ENCODE measurements around the gene SMAD2. TPM values are rescaled to one million over a fixed set of nuclear protein-coding genes. Genes with fewer than 3 reads are reported as not detected.

Gene SMAD2
- total and polyA plus RNA-seq, 2 of the 8 experiments (the other 6 are each of a cell fraction or from before 2014, with no cell fraction given): 28.4 to 124 TPM

DNA sequence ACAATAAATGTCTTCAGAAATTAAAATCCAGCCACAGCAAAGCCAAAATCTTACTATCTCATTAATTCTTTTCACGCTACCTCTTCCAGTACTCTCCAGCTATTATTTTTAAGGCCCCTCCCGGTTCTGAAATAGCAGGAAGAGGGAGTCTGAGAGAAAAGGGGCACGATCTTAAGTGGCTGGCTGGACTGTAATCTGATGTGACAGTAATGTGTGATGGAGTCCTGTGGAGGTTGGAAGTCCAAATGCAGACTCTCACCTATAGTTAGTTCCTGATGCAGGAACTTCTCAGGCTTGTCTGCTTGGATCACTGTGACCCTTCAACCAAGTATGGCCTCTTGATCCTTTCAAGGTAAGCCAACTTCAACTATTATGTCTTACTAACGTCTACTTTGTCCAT lies 43.2 kb downstream of the SMAD2 start:
- DNase-seq (ENCODE audit: low read depth in 1 of 2, low spot score in 2 of 2) (no peak), FAIRE-seq (no peak)
- no peaks in the 10 kb centered on the region for H3K27me3 ChIP-seq (replicated peaks in 1 of 4; ENCODE audit: control insufficient read depth in 3 of 4, extremely low read depth in 1 of 4, insufficient read depth in 3 of 4, low read length in 3 of 4)
- H4K5ac ChIP-seq (ENCODE audit: insufficient read length, low read depth, low read length): no peak overlapping the region
- H3K9me3 ChIP-seq (ENCODE audit: insufficient read depth in 2 of 2, low read depth in 1 of 2, low read length in 1 of 2): no peaks in the 10 kb centered on the region
- no peak overlapping the region for H2AK5ac ChIP-seq (ENCODE audit: low read depth, low read length)
- peaks cover 2% of the 10 kb centered on the region; the same call in 1 of the 2 replicates for H3K23me2 ChIP-seq (ENCODE audit: low read depth, low read length)
- TF ChIP-seq, protein P1, sequence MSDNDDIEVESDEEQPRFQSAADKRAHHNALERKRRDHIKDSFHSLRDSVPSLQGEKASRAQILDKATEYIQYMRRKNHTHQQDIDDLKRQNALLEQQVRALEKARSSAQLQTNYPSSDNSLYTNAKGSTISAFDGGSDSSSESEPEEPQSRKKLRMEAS (IDR thresholded peaks at IDR 0.05): no peak
- no peak for TF ChIP-seq BACH1 (IDR thresholded peaks at IDR 0.05; ENCODE audit: low read length)
- TF ChIP-seq EZH2 (IDR thresholded peaks at IDR 0.05; ENCODE audit: low read depth, low read length, severe bottlenecking): no peak
- no peak for TF ChIP-seq KDM4A (IDR thresholded peaks at IDR 0.05; ENCODE audit: low read depth, low read length, severe bottlenecking)
- TF ChIP-seq CHD2 (IDR thresholded peaks at IDR 0.05; ENCODE audit: low read length): no peak
- TF ChIP-seq SIN3A (conservative IDR thresholded peaks at IDR 0.05 in 1 of 2, IDR thresholded peaks at IDR 0.05 in 1 of 2; ENCODE audit: low read depth in 1 of 2, low read length in 2 of 2): no peak
- H3K56ac ChIP-seq (replicated peaks; ENCODE audit: insufficient read length, low read depth, low read length): no peak overlapping the region
- no peak overlapping the region for H3K23ac ChIP-seq (ENCODE audit: insufficient read length)
- no peak overlapping the region for H2BK12ac ChIP-seq (ENCODE audit: low read depth, low read length)
- no peak overlapping the region for H3K4me3 ChIP-seq (ENCODE audit: extremely low read depth in 1 of 4, insufficient read depth in 2 of 4, low read depth in 3 of 4, low read length in 4 of 4)
- no peak overlapping the region for H3K9ac ChIP-seq (replicated peaks in 1 of 4; ENCODE audit: extremely low read depth in 1 of 4, low read depth in 3 of 4, low read length in 3 of 4)
- H4K91ac ChIP-seq (replicated peaks; ENCODE audit: insufficient read length, low read length): no peak overlapping the region
- H4K8ac ChIP-seq (ENCODE audit: extremely low read depth, insufficient read depth, low read length): no peak overlapping the region
- no peak overlapping the region for H3K4me2 ChIP-seq (ENCODE audit: insufficient read depth in 1 of 2, low read depth in 2 of 2, low read length in 2 of 2)
- no peaks in the 10 kb centered on the region for H4K20me1 ChIP-seq (replicated peaks in 1 of 2; ENCODE audit: control insufficient read depth in 1 of 2, insufficient read depth in 2 of 2, low read length in 2 of 2)
- H2BK5ac ChIP-seq (ENCODE audit: low read depth, low read length): no peak overlapping the region
- H3K4me1 ChIP-seq (replicated peaks in 1 of 4; ENCODE audit: control insufficient read depth in 3 of 4, insufficient read depth in 4 of 4, low read length in 3 of 4): no peaks in the 10 kb centered on the region
- peaks cover 0 to 82% of the 10 kb centered on the region in 2 experiments; a peak in 2 of 4 replicates for H3K79me2 ChIP-seq (ENCODE audit: control insufficient read depth in 1 of 2, insufficient read depth in 2 of 2, low read length in 2 of 2)
- H3K4ac ChIP-seq (replicated peaks; ENCODE audit: insufficient read length, low read depth, low read length): no peak overlapping the region
- no peak overlapping the region for H3K14ac ChIP-seq (ENCODE audit: insufficient read length)
- H3K36me3 ChIP-seq (ENCODE audit: control insufficient read depth in 2 of 4, insufficient read depth in 4 of 4, low read length in 3 of 4): peaks cover 0 to 36% (median 10%) of the 10 kb centered on the region in 4 experiments; a peak in 5 of 8 replicates
- WGBS, 2 experiments (ENCODE audit: extremely low coverage in 1 of 2, insufficient coverage in 1 of 2, insufficient read length in 1 of 2, insufficient replicate concordance in 2 of 2, low coverage in 1 of 2, low lambda C conversion rate in 2 of 2, missing lambda C conversion rate in 1 of 2): 90 to 100% methylated on average over 1 to 4 of the region's 4 CpGs
- H3K79me1 ChIP-seq (ENCODE audit: low read depth, low read length): peaks cover 6% of the 10 kb centered on the region
- no peak overlapping the region for H3K27ac ChIP-seq (ENCODE audit: low read depth, low read length)
- ChIA-PET CTCF (ENCODE audit: partially characterized antibody) (interaction anchor here (1.0 kb wide), 1 partner anchor 115 kb away, joined by 3 read pairs; no protein-coding TSS in a partner anchor), POLR2A (ENCODE audit: partially characterized antibody) (interaction anchor here (1.9 kb wide), 1 partner anchor 12 kb away, joined by 8 read pairs; no protein-coding TSS in a partner anchor)
- no peak overlapping the region for H3K18ac ChIP-seq (ENCODE audit: extremely low read depth, low read length)
- no peak overlapping the region for H2BK20ac ChIP-seq (ENCODE audit: low read length)
- no peak overlapping the region for H2AFZ ChIP-seq (ENCODE audit: low read length)
- H2BK120ac ChIP-seq (replicated peaks; ENCODE audit: low read depth, low read length): no peak overlapping the region
- no peak overlapping the region for H2BK15ac ChIP-seq (ENCODE audit: low read length)
